KMS-11 (cell line): ENCODE data around the gene CTIF.

ENCODE experiments used
- H2AFZ ChIP-seq: fragments of 200-600 bp; sonication (generic); 2 replicates; pipeline ENCODE4 v1.6.1; 2016; ENCODE audit warnings: antibody characterized with exemption, mixed run types, low read depth
- H3K27ac ChIP-seq: fragments of 200-600 bp; sonication (generic); 2 replicates; pipeline ENCODE4 v1.6.1; 2016; ENCODE audit warnings: mild to moderate bottlenecking, mixed run types
- H3K27me3 ChIP-seq: fragments of 200-600 bp; sonication (generic); 2 replicates; pipeline ENCODE4 v1.6.1; 2017; ENCODE audit warnings: mild to moderate bottlenecking, low read depth, mixed run types, moderate library complexity; ENCODE audit not compliant: insufficient read depth
- H3K36me3 ChIP-seq: fragments of 200-600 bp; sonication (generic); 2 replicates; pipeline ENCODE4 v1.6.1; 2017; ENCODE audit warnings: mild to moderate bottlenecking, mixed run types; ENCODE audit not compliant: insufficient read depth
- H3K4me1 ChIP-seq: fragments of 200-600 bp; sonication (generic); 2 replicates; pipeline ENCODE4 v1.6.1; 2016; ENCODE audit warnings: mild to moderate bottlenecking, low read depth, mixed run types; ENCODE audit not compliant: poor library complexity, severe bottlenecking
- H3K4me2 ChIP-seq: fragments of 200-600 bp; sonication (generic); 2 replicates; pipeline ENCODE4 v1.7.0; 2016; ENCODE audit warnings: mild to moderate bottlenecking, mixed run types
- H3K4me3 ChIP-seq: fragments of 200-600 bp; sonication (generic); IDR thresholded peaks from 2 replicates; pipeline ENCODE4 v1.6.1; 2017; ENCODE audit warnings: low read depth, low read length, mixed read lengths; ENCODE audit not compliant: insufficient read depth
- H3K79me2 ChIP-seq: fragments of 200-600 bp; sonication (generic); 2 replicates; pipeline ENCODE4 v1.6.1; 2016; ENCODE audit warnings: low read depth, mixed run types; ENCODE audit not compliant: insufficient read depth
- H3K9ac ChIP-seq: fragments of 200-600 bp; sonication (generic); 2 replicates; pipeline ENCODE4 v1.6.1; 2016; ENCODE audit warnings: mild to moderate bottlenecking, mixed run types
- H4K20me1 ChIP-seq: fragments of 200-600 bp; sonication (generic); 2 replicates; pipeline ENCODE4 v1.6.1; 2016; ENCODE audit warnings: mild to moderate bottlenecking, mixed run types; ENCODE audit not compliant: insufficient read depth
- CTCF ChIP-seq: fragments of 200-600 bp; sonication (generic); conservative IDR thresholded peaks from 2 replicates; pipeline ENCODE4 v1.6.1; 2017; ENCODE audit warnings: low read depth, mild to moderate bottlenecking, antibody characterized with exemption, low read length, moderate library complexity, mixed read lengths

The CTIF gene

GRCh38 chr18:48624856-48625255 lies 86.0 kb downstream of the CTIF start:
- Histone ChIP-seq H3K27me3 (no peaks in the 10 kb centered on the region), H3K27ac (no peak overlapping the region), H4K20me1 (no peaks in the 10 kb centered on the region), H3K4me2 (no peak overlapping the region), H3K4me1 (no peaks in the 10 kb centered on the region), H3K36me3 (no peaks in the 10 kb centered on the region; the same call in 1 of the 2 replicates), H3K79me2 (no peaks in the 10 kb centered on the region), H3K9ac (no peak overlapping the region), H3K4me3 (no peak overlapping the region), H2AFZ (no peak overlapping the region)
- TF ChIP-seq CTCF: no peak

DNA sequence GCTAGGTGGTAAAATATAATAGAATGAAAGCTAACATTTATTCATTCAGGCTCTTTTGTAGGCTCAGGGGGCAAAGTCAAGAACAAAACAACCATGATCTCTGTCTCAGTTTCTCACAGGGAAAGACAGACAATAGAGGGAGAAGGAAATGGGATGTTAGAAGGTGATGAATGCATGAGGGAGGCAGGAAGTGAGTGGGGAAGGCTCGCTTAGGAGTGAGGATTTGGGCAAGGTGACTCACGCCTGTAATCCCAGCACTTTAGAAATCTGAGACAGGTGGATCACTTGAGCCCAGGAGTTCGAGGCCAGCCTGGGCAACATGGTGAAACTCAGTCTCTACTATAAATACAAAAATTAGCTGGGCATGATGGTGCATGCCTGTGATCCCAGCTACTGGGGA lies 88.4 kb downstream of the CTIF start:
- TF ChIP-seq CTCF: no peak
- Histone ChIP-seq H3K27me3 (no peaks in the 10 kb centered on the region), H3K9ac (no peak overlapping the region), H2AFZ (no peak overlapping the region), H3K4me1 (no peaks in the 10 kb centered on the region), H3K4me2 (no peak overlapping the region), H3K36me3 (no peaks in the 10 kb centered on the region; the same call in 1 of the 2 replicates), H4K20me1 (no peaks in the 10 kb centered on the region), H3K79me2 (no peaks in the 10 kb centered on the region), H3K4me3 (no peak overlapping the region), H3K27ac (no peak overlapping the region)

- no peak for TF ChIP-seq CTCF
- H3K4me1 ChIP-seq: no peaks in the 10 kb centered on the region
- no peaks in the 10 kb centered on the region for H3K27me3 ChIP-seq
- H3K27ac ChIP-seq: no peak overlapping the region
- H3K9ac ChIP-seq: no peak overlapping the region
- H4K20me1 ChIP-seq: no peaks in the 10 kb centered on the region
- no peak overlapping the region for H2AFZ ChIP-seq
- no peak overlapping the region for H3K4me3 ChIP-seq
- no peak overlapping the region for H3K4me2 ChIP-seq
- H3K79me2 ChIP-seq: no peaks in the 10 kb centered on the region
- H3K36me3 ChIP-seq: no peaks in the 10 kb centered on the region; the same call in 1 of the 2 replicates
Measured at GRCh38 chr18:48629730-48630324, 91.0 kb downstream of the CTIF start.

GRCh38 chr18:48631851-48632250 lies 93.0 kb downstream of the CTIF start:
- no peak overlapping the region for H3K4me2 ChIP-seq
- H2AFZ ChIP-seq: no peak overlapping the region
- no peaks in the 10 kb centered on the region for H3K27me3 ChIP-seq
- H3K36me3 ChIP-seq: no peaks in the 10 kb centered on the region; the same call in 1 of the 2 replicates
- no peak for TF ChIP-seq CTCF
- no peaks in the 10 kb centered on the region for H4K20me1 ChIP-seq
- no peaks in the 10 kb centered on the region for H3K79me2 ChIP-seq
- no peaks in the 10 kb centered on the region for H3K4me1 ChIP-seq
- H3K4me3 ChIP-seq: no peak overlapping the region
- H3K9ac ChIP-seq: no peak overlapping the region
- no peak overlapping the region for H3K27ac ChIP-seq
